ENCODE results near the gene ABHD3.
A peak's percentile ranks its signal among the peaks of the same experiment; 100 is the strongest.
"Not testable (repeated sequence)": the region's sequence is repeated elsewhere in the genome, so short reads cannot be mapped to it uniquely, and the experiment has no call there.

ABHD3 gene, protein sequence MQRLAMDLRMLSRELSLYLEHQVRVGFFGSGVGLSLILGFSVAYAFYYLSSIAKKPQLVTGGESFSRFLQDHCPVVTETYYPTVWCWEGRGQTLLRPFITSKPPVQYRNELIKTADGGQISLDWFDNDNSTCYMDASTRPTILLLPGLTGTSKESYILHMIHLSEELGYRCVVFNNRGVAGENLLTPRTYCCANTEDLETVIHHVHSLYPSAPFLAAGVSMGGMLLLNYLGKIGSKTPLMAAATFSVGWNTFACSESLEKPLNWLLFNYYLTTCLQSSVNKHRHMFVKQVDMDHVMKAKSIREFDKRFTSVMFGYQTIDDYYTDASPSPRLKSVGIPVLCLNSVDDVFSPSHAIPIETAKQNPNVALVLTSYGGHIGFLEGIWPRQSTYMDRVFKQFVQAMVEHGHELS

DNA sequence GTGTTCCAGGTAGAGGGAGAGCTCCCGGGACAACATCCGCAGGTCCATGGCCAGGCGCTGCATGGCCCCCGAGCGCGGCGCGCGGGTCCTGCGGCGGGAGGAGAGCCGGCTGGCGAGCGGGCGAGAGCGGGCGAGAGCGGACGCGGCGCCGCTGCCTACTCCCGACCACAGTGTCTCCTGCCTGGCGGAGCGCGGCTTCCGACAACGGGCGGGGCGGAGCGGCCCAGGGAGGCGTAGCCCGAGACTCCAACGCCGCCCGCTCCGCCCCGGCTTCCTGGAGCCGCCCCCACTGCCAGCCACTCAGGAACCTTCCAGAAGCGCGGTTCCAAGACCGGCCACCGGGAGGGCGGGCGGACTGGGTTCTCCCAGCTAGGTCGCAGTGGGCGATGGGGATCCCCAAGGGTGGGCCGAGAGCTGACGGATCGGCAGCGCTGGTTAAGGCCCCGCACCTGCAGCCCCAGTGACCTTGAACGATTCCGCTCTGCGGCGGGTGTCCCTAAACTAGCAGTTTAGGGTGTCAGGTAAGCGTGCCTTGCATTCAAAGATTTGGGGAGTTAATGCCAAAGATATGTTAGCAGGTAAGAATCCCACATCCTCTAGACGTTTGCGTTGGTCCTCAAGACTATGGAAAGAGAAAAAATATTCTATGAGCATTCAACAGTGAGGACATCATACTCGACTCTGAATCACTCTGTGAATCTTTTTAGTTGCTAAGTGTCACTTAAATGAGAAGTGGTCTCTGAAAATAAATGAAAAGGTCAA lies at the start of gene ABHD3:
TSS of gene ABHD3 (minus strand) at position 172 of the 762 bp plus-strand sequence. CDS start at position 63, 109 bp downstream.
- DNase-seq, result peak; percentile 80

DNA sequence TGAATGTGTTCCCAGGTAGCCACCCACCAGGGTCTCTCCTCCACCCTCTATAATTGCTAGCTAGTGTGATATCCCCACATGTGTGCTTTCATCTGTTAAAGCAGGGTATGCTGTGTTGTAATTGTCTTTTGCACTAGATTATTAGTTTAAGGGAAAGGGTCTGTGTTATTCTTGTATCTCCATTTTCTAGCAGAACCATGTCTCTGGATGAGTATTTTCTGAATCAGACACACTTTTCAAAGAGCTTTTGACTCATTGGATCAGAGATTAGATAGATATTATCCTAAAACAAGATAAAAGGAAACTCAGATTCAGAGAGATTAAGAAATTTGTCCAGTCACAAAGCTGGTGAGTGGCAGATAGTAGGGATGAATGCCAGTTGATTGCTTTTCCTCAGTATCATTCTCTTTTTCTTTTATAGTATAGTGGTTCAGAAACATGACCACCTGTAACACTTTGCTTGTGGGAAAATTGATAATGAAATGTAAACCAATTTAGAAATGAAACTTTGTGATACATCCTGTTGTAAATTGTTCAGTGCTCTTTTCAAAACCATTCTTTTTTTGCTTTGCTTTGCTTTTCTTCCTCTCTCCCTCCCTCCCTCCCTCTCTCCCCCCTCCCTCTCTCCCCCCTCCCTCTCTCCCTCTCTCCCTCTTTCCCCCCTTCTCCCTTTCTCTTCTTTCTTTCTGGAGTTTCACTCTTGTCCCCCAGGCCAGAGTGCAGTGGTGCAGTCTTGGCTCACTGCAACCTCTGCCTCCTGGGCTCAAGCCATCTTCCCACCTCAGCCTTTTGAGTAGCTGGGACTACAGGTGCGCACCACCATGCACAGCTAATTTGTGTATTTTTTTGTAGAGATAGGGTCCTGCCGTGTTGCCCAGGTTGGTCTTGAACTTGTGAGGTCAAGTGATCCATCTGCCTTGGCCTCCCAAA lies 43.5 kb upstream of the ABHD3 start:
- DNase-seq, result no peak

DNA sequence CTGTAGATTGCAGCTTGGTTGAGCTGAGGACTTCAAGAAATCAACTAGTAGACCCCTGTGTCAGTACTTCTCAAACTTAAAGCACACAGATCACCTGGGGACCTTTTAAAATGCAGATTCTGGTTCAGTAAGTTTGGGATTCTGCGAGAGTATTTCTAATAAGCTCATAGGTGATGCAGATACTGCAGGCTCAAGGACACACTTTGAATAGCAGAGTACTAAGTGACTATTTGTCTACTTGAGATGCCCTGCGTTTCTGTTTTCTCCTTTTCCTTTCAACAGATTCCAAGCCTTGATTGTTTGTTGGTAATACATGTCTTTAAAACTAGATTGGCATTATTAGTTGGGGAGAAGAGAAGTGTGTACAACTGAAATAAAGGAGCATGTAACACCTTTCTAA lies 42.7 kb upstream of the ABHD3 start:
- DNase-seq, result no peak

DNA sequence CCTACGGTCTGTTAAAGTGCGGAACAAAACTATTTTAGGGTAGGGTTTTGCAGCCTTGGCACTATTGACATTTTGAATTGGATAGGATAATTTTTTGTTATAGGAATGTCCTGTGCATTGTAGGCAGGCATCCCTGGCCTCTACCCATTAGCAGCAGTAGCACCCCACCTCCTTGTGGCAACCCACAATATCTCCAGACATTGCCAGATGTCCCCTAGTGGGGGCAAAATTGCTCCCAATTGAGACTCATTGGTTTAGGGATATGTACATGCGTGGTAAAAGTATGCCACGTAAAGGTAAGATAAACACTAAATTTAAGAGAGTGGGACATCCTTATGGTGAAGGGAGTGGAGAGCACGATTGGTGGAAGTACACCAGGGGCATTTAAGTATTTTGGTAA lies 40.7 kb upstream of the ABHD3 start:
- DNase-seq, result no peak

DNA sequence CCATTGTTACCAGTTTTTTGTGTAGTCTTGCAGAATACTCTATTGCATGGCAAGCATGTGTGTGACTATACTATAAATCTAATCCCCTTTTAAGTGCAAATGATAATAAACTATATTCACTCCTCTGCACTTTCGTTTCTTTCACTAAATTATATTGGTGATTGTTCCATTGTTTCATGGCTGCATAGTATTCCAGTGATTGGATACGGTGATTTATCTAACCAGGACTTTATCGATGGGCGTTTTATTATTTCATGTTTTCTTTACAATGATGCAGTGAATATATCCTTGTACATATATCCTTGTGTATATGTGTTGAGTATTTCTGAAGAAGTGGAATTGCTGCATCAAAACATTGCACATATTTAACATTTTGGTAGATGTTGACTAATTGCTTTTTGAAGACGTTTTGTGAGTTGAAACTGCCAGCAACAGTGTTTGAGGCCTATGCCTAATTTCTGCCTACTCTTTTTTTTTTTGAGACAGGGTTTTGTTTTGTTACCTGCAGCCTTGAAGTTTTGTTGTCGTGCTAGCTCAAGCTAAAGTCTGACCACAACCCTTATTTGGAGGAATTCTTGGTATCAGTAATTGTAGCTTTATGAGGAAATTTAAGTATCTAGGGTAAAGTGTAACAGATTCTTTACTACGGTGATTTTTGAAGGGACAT lies 38.7 kb upstream of the ABHD3 start:
- no peak for DNase-seq

DNA sequence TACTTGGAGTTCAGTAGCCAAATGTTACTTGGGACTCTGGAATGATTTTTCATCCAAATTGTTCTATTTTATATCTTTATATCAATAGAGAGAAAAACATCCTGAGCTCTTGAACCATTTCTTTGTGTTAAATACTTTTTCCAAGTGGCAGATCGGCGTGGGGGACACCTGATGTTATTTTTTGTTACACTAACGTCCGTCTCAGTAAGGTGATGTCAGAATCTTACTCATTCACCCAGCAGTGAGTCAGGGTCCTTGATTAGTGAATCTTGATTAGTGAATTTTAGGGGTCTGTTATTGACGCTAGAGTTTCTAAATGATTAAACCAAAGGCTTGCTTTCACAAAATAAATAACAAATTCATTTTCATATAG lies 37.7 kb upstream of the ABHD3 start:
- DNase-seq, result no peak

DNA sequence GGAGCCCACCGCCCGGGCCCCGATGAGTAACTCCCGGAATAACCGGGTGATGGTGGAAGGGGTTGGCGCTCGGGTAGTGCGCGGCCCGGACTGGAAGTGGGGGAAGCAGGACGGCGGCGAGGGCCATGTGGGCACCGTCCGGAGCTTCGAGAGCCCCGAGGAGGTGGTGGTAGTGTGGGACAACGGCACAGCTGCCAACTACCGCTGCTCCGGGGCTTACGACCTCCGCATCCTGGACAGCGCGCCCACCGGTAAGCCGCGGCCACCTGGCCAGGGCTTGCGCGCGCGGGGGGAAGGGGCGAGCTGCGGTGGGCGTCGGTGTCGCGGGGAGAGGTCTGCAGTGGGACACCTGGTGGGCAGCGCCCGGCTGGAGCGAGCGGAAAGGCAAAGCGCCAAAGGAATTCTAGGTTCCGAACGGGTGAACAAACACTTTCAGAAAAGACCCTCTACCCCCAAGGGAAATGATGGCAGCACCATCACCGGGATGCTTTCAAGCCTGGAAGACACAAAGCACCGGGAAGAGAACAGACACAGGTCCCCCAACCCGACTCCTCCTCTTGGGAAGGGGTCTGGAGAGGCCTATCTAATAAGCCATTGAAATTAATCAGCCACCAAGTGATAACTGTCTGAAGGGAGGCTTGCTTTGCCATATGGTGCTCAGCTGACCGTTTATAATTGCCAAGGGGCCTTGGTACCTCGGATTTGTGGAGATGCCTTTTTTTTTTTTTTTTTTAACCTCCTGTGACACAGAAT lies 37.2 kb upstream of the ABHD3 start:
- peak; percentile 5 for DNase-seq

DNA sequence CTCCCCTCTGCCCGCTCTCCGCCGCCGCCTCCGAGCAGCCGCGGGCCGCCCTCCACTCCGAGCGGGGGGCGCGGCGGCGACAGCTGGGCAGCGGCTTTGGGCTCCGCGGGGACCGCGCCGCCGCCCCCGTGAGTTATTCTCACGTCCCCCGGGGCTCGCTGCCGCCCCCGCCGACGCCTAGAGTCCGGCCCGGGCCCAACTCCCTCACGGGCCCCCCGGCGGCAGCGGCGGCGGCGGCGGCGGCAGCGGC lies 36.7 kb upstream of the ABHD3 start:
- no peak for DNase-seq

DNA sequence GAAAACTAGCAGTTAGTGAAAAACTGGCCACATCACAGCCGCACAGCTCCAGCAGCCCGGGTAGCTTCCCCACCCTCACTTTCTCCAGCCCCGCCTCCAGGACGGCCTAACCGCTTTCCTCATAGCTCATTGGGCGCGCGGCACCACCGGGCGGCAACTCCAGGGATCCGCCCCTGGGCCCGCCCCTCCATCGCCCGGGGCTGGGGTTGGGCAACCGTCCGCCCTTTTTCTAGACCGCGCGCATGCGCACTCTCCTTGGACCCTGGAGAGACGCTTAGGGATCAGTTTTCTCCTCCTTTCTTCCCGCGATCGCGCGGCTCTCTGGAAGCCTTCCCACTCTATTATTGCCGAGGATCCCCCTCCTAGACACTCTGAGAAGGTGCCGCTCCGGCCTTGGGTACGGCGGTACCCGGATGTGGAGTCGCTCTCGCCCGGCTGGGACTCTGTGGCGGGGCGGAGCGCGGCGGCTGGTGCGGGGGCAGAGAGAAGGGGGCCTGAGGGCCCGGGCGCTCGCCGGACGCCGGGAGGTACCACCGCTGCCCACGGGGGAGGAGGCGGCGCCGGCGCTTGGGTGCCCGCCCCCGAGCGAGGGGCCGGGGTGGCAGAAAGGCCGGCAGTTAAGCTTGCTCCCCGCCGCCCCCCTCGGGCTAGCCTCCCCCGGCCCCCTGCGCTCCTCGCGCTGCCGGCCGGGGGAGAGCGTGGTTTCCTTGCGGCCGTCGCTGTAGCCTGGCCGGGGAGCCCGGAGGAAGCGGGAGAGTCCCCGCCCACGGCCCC lies 36.2 kb upstream of the ABHD3 start, which contains the start of gene MIB1:
TSS of gene MIB1 (plus strand) at position 255 of the 774 bp plus-strand sequence. CDS start 792 bp downstream, outside the sequence.
- DNase-seq, result peak; percentile 86

DNA sequence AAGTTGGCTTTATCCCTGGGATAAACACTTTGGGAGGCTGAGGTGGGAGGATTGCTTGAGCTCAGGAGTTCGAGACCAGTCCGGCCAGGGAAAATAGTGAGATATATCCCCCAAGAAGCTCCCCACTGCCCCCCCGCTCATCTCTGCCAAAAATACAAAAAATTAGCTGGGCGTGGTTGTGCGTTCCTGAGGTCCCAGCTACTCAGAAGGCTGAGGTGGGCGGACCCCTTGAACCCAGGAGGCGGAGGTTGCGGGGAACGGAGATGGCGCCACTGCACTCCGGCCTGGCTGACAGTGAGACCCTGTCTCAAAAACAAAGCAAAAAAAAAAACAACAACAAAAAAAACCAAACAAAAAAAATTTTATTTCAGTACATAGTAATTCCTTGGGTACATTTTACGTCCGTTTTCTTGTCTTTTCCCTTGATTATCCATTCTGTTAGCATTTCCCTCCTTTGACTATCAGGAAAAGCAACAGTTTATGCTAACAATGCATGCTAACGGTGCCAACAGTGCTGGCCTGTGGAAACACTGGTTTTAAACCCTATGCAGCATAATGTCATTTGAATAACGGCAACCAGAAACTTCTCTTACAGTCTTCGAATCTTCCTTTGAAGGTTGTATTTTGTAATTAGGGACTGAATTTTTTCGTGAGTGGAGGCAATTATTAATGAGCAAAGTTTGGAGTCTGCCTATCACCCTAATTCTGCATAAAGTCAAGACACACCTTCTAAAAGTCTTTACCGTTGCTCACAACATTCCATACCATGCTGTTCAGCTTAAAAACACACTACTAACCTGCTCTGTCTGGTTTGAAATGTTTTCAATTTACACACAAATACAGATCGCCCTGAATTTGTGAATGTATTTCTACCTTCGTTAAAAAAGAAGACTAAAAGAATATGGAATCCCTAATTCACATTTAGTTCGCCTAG lies 35.3 kb upstream of the ABHD3 start:
- DNase-seq, result no peak

DNA sequence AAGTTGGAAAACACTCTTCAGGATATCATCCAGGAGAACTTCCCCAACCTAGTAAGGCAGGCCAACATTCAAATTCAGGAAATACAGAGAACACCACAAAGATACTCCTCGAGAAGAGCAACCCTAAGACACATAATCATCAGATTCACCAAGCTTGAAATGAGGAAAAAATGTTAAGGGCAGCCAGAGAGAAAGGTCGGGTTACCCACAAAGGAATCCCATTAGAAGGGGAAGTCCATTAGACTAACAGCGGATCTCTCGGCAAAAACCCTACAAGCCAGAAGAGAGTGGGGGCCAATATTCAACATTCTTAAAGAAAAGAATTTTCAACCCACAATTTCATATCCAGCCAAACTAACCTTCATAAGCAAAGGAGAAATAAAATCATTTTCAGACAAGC lies 32.4 kb upstream of the ABHD3 start:
- DNase-seq, result not testable (repeated sequence)

DNA sequence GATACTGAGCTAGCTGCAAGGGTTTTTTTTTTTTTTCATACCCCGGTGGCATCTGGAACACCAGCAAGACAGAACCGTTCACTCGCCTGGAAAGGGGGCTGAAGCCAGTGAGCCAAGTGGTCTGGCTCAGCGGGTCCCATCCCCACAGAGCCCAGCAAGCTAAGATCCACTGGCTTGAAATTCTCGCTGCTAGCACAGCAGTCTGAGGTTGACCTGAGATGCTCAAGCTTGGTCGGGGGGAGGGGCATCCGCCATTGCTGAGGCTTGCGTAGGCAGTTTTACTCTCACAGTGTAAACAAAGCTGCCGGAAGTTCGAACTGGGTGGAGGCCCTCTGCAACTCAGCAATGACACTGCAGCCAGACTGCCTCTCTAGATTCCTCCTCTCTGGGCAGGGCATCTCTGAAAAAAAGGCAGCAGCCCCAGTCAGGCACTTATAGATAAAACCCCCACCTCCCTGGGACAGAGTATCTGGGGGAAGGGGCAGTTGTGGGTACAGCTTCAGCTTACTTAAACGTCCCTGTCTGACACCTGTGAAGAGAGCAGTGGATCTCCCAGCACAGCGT lies 31.0 kb upstream of the ABHD3 start:
- DNase-seq, result peak; percentile 24

DNA sequence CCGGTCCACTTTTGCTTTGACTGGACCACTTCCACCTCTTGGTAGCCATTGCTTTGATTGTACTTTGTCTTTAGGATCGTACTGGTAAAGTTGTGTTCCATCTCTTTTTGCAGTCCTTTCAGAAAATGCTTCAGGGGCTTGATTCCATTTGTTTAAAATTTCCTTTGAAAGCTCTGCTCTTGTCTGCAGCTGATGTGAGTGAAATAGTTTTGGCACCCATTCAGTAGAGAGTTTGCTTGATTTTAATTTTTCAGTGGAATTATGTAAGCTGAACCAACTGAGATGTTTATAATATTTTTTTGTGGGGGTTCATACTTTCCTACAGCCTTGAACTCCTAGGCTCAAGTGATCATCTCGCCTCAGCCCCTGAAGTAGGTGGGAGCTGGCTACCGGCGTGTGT lies 28.4 kb upstream of the ABHD3 start:
- DNase-seq, result no peak

DNA sequence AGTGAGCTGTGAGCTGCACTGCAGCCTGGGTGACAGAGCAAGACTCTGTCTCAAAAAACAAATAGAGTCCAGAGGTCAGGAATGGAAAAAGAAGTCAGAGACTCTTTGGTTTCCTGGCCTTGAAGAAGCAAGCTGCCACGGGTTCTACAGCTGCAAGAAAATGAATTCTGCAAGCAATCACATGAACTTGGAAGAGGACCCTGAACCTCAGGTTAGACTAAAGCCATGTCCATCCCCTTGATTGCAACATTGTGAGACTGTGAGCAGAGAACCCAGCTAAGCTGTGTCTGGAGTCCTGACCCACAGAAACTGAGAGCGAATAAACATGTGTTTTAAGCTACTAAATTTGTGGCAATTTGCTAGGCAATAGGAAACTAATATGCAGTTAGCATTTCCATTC lies 23.1 kb upstream of the ABHD3 start:
- DNase-seq, result no peak

DNA sequence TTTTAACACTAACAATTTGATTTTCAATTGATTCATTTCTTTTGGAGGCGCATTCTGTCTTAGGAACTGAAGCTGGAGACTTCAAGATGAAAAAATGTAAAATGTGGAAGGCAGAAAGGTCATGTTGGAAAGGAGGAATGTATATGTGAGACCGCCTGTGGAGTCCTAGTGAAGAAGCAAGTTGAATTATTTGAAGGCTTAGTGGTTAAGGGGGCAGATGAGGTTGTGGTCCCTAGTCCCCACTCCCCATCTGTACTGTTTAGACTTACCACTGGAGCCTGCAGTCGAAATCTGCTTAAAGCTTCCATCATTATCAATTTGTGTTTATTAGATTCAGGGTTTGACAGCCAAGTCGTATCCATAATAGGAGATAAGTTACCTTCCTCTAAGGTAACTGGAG lies 20.6 kb upstream of the ABHD3 start:
- DNase-seq, result no peak

DNA sequence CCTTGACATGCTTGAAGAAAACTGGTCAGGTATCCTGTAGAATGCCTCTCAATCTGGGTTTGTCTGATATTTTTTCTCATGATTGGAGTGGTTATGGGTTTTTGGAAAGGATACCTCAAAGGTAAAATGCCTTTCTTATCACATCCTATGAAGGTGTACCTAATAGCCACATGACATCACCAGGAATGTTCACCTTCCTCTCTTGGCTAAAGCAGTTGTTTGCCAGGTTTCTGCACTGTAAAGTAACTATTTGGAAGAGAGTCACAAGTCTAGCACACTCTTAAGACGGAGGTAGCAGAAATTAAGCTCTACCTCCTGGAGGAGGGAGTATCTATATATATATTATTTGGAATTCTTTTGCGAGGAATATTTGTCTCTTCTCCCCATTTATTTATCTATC lies 18.1 kb upstream of the ABHD3 start:
- no peak for DNase-seq

DNA sequence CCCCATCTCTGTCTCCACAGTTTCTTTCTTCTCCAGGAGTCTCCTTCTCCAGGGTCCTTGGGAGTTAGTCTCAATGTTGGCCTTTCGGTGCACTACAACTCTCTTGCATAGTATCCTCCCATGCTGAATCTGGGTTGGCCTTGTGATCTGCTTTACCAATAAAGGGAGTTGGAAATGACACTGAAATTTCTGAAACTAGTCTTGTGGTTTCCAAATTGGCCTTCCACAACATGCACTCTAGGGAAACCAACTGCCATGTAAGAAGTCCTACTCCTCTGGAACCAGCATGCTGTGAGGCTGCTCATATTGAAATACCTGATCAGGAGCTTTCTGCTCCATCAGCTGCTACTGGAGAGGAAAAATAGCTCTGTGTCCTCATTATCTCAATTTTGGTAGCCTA lies 9.9 kb upstream of the ABHD3 start:
- DNase-seq, result no peak

DNA sequence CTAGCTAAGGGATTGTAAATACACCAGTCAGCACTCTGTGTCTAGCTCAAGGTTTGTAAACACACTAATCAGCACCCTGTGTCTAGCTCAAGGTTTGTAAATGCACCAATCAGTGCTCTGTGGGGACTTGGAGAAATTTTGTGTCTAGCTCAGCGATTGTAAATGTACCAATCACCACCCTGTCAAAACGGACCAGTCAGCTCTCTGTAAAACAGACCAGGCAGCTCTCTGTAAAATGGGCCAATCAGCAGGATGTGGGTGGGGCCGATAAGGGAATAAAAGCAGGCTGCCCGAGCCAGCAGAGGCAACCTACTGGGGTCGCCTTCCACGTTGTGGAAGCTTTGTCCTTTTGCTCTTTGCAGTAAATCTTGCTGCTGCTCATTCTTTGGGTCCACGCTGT lies 2.6 kb upstream of the ABHD3 start:
- DNase-seq, result not testable (repeated sequence)

DNA sequence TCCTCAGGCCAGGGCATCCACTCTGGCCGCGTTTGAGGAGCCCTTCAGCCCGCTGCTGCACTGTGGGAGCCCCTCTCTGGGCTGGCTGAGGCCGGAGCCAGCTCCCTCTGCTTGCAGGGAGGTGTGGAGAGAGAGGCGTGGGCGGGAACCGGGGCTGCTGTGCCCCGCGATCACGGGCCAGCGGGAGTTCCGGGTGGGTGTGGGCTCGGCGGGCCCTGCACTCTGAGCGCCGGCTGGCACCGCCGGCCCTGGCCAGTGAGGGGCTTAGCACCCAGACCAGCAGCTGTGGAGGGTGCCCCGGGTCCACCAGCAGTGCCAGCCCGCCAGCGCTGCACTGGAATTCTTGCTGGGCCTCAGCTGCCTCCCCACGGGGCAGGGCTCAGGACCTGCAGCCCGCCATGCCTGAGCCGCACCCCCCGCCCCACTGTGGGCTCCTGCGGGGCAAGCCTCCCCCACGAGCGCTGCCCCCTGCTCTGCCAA lies 1.9 kb upstream of the ABHD3 start:
- DNase-seq, result no peak
